HUES64 (cell line): ENCODE results near the gene CASP1.

ENCODE experiments used
- H3K27ac ChIP-seq: 2 replicates; pipeline ENCODE4 v1.7.0; 2013; ENCODE audit warnings: low read depth, low read length, inconsistent platforms
- H3K27me3 ChIP-seq: 2 replicates; pipeline ENCODE4 v1.6.1; 2013; ENCODE audit warnings: mild to moderate bottlenecking, low read length; ENCODE audit not compliant: insufficient read depth
- H3K36me3 ChIP-seq: 2 replicates; pipeline ENCODE4 v1.6.1; 2013; ENCODE audit warnings: mild to moderate bottlenecking, low read length; ENCODE audit not compliant: insufficient read depth
- H3K4me1 ChIP-seq: 2 replicates; pipeline ENCODE4 v1.6.1; 2013; ENCODE audit warnings: mild to moderate bottlenecking, low read length, moderate library complexity; ENCODE audit not compliant: insufficient read depth
- H3K4me3 ChIP-seq: 2 replicates; pipeline ENCODE4 v1.5.1; 2013; ENCODE audit warnings: mild to moderate bottlenecking, low read length, moderate library complexity
- H3K9ac ChIP-seq: 2 replicates; pipeline ENCODE4 v1.6.1; 2013; ENCODE audit warnings: mild to moderate bottlenecking, low read depth, low read length
- H3K9me3 ChIP-seq: 2 replicates; pipeline ENCODE4 v1.6.1; 2013; ENCODE audit warnings: low read depth, low read length; ENCODE audit not compliant: insufficient read depth
- WGBS: fragments of 150-250, 120-280 bp; methylation state at CpG from one replicate; pipeline ENCODE4 v1.1.7; 2013; ENCODE audit warnings: missing lambda C conversion rate; 5-methylcytosine and 5-hydroxymethylcytosine counted together

CASP1 gene

DNA sequence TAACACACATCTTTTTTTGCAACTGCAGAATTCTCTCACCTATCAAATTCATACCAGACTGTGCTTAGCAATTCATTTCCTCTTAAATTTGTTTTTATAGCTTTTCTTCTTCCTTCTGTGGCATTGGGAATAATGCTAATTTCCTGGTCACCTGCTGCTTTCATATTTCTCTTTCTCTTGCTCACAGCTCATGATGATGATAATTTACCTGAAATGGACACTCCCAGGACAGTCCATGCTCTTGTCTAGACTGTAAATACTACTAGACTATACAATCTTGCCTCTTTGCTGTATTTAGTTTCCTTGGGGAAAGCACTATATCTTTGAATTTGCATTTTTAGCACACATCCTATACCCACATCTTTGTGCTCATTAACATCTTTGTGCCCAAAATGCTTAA, 27.5 kb downstream of the CASP1 start:
- H3K27ac ChIP-seq = no peak overlapping the region
- H3K4me1 ChIP-seq = no peaks in the 10 kb centered on the region
- no peak overlapping the region for H3K4me3 ChIP-seq
- H3K27me3 ChIP-seq = no peaks in the 10 kb centered on the region
- no peaks in the 10 kb centered on the region for H3K9me3 ChIP-seq
- H3K9ac ChIP-seq = no peak overlapping the region
- H3K36me3 ChIP-seq = no peaks in the 10 kb centered on the region

DNA sequence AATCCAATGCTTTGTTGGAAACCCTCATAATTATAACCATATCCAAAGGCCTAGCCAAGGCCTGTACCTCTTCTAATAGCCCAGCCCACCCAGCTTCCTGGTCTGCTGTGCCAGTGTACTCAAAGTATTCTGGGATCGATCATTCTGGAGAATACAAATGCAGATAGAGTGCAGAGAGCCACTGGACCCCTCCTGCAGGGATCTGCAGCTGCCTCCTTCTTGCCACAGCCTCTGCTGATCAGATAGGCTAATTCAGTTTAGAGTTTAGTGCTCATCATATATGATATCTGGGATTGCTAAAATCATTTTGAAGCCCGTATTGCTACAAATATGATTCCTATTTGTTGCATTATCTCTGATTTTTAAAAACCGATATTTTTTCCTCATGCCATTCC, 29.5 kb downstream of the CASP1 start:
- Histone ChIP-seq H3K4me1 (no peaks in the 10 kb centered on the region), H3K27me3 (no peaks in the 10 kb centered on the region), H3K9me3 (no peaks in the 10 kb centered on the region), H3K9ac (no peak overlapping the region), H3K27ac (no peak overlapping the region), H3K36me3 (no peaks in the 10 kb centered on the region), H3K4me3 (no peak overlapping the region)
- WGBS = 93% methylated on average over 2 of the region's 3 CpGs

DNA sequence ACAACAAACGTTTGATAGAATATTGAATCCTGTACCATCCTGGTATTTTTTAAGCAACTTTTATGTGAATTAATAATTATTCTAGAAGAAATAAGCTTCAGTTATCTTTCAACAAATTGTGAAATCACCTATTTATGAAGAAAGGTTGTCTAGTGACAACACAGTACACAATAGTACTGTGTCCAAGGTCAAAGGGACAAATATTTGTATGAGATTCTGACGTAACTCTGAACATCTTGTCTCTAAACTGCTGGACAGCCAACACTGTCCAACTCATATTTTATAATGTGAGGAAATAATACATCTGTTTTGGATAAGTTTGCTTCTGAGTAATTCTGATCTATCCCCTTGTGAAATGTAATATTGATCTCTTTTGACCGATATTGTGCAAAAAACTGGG, 30.9 kb downstream of the CASP1 start:
- no peak overlapping the region for H3K4me3 ChIP-seq
- H3K27ac ChIP-seq = no peak overlapping the region
- H3K27me3 ChIP-seq = no peaks in the 10 kb centered on the region
- H3K9me3 ChIP-seq = no peaks in the 10 kb centered on the region
- no peaks in the 10 kb centered on the region for H3K36me3 ChIP-seq
- WGBS = 100% methylated on average over 2 of the region's 3 CpGs
- H3K9ac ChIP-seq = no peak overlapping the region
- H3K4me1 ChIP-seq = no peaks in the 10 kb centered on the region

DNA sequence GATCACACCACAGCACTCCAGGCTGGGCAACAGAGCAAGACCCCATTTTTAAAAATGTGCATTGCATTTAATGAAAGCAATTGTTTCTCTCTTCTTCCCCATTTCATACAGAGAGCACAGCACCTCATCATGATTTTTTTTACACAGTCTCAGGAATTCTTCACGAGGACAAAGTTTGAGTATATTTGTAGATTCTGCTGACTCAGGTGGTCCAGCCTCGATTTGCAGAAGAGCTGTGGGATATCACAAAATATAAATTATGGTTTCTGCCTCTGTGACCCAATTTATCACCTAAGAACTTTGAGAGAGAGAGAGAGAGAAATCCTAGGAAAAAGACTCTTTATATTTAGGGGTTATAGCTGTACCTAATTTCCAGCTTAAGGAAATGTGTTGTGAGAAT, 31.8 kb downstream of the CASP1 start:
- no peaks in the 10 kb centered on the region for H3K4me1 ChIP-seq
- no peak overlapping the region for H3K27ac ChIP-seq
- no peak overlapping the region for H3K9ac ChIP-seq
- H3K36me3 ChIP-seq = no peaks in the 10 kb centered on the region
- H3K9me3 ChIP-seq = no peaks in the 10 kb centered on the region
- H3K27me3 ChIP-seq = no peaks in the 10 kb centered on the region
- H3K4me3 ChIP-seq = no peak overlapping the region
- 94% methylated on average over 2 of the region's 2 CpGs for WGBS

DNA sequence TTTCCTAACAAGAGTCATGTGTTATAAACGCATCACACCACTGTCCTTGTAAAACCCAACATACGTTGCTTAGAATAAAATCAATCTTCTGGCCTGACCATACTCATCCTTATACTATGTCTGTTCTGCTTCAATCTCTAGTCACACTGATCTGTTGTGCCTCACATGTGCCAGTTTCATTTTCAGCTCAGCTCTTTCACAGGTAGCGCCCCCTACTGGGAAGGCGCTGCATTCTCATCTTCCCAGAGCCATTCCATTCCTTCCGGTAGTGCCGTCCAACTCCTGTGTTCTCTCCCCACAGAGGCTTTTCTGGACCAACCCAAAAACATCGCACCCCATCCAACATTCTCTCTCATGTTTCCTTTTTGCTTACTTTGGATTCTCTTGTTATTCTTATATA, 34.1 kb downstream of the CASP1 start:
- Histone ChIP-seq H3K36me3 (no peaks in the 10 kb centered on the region), H3K9me3 (no peaks in the 10 kb centered on the region), H3K27me3 (no peaks in the 10 kb centered on the region), H3K4me3 (no peak overlapping the region), H3K27ac (no peak overlapping the region), H3K9ac (no peak overlapping the region), H3K4me1 (no peaks in the 10 kb centered on the region)
- 83% methylated on average over 7 of the region's 7 CpGs for WGBS

DNA sequence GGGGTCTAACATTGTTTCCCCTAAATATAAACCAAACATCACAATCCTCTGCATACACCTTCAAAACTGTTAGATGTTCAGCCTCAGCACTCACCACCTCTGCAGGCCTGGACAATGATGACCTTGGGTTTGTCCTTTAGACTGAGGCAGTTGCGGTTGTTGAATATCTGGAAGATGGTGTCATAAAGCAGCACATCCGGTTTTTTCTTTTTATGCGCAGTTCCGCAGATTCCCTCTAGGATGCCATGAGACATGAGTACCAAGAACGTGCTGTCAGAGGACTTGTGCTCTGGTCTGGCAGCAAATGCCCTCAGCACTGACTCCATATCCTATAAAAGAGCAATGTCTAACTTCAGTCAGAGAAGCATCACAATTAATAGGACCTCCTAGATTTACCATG, 34.8 kb downstream of the CASP1 start:
- Histone ChIP-seq H3K27ac (no peak overlapping the region), H3K4me1 (no peaks in the 10 kb centered on the region), H3K36me3 (no peaks in the 10 kb centered on the region), H3K9me3 (no peaks in the 10 kb centered on the region), H3K27me3 (no peaks in the 10 kb centered on the region), H3K9ac (no peak overlapping the region), H3K4me3 (no peak overlapping the region)
- WGBS = 95% methylated on average over 5 of the region's 5 CpGs

DNA sequence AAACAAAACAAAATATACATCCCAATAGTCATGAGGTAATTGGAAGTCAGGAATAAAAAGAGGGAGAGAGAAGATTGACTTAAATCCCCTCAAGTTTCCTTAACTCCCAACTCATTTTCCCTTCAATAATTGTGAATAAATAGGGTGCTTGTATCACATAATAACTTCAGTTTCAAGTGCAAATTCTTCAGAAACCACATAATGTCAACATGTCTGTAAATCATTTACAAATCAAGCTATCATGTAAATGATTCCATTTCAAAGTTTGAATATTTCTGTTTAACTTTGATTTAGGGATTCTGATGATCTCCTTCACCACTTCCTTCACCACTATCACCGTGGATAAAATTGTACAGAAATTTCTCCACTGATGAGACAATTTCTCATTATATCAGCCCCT, 35.2 kb downstream of the CASP1 start:
- Histone ChIP-seq H3K27ac (no peak overlapping the region), H3K4me1 (no peaks in the 10 kb centered on the region), H3K4me3 (no peak overlapping the region), H3K9ac (no peak overlapping the region), H3K27me3 (no peaks in the 10 kb centered on the region), H3K36me3 (no peaks in the 10 kb centered on the region), H3K9me3 (no peaks in the 10 kb centered on the region)
- WGBS = 100% methylated on average over 1 of the region's 1 CpG

DNA sequence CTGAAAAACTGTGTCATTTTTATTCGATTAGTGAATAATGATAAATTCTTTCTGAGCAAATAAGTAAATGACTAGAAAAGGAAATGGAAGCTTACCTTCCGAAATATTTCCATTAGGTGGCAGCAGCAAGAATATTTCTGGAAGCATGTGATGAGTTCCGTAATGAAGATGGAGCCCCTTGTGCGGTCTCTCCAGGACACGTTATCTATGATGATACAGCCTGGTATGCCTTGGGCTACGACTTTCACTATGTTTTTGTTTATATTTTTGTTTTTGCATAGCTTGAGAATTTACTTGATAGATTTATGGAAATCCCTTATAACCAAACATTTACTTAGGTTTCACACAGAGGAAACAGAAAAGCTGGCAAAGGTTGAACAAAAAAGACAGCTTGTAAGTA, 37.7 kb downstream of the CASP1 start:
- no peaks in the 10 kb centered on the region for H3K9me3 ChIP-seq
- 94% methylated on average over 6 of the region's 6 CpGs for WGBS
- no peak overlapping the region for H3K9ac ChIP-seq
- no peaks in the 10 kb centered on the region for H3K4me1 ChIP-seq
- H3K36me3 ChIP-seq = no peaks in the 10 kb centered on the region
- no peaks in the 10 kb centered on the region for H3K27me3 ChIP-seq
- no peak overlapping the region for H3K27ac ChIP-seq
- H3K4me3 ChIP-seq = no peak overlapping the region

DNA sequence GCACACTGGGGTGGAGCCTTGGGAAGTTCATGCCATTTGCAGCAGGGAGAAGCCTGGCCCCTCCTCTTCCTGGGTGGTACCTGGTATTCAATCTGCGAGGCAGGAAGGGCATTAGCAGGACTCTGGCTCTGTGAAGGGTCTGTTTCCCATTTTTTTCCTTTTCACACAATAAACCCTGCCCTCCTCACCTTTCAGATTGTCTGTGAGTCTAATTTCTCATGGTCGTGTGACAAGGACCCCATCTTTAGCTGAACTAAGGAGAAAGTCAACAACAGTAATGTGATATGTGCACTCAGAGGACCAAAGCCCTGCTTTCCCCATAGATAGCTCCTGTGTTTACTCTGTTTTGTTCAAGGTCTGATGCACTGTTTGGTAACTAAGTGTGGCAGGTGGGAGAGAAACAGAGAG, 39.9 kb downstream of the CASP1 start:
- no peak overlapping the region for H3K4me3 ChIP-seq
- no peak overlapping the region for H3K27ac ChIP-seq
- 92% methylated on average over 2 of the region's 2 CpGs for WGBS
- H3K36me3 ChIP-seq = no peaks in the 10 kb centered on the region
- H3K4me1 ChIP-seq = no peaks in the 10 kb centered on the region
- H3K9ac ChIP-seq = no peak overlapping the region
- no peaks in the 10 kb centered on the region for H3K9me3 ChIP-seq
- H3K27me3 ChIP-seq = no peaks in the 10 kb centered on the region

DNA sequence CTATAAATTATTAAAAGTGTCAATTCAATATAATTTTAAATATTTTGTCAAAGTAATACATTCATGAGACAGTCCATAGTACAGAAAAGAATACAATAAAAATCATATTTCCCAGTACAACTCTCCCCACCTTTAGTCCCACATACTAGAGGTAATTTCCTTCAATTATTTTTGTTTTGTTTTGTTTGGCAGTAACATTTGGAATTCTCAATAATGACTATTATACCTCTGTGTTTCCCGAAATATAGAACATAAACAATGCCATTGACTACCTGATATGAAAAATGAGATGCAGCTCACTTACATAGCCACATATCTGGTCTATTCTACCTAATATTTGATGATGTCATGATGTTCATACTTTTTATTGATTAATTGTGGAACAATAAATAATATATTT, 42.2 kb downstream of the CASP1 start:
- Histone ChIP-seq H3K9me3 (peaks cover 3% of the 10 kb centered on the region; the same call in 1 of the 2 replicates), H3K4me3 (no peak overlapping the region), H3K9ac (no peak overlapping the region), H3K36me3 (no peaks in the 10 kb centered on the region), H3K27ac (no peak overlapping the region), H3K4me1 (no peaks in the 10 kb centered on the region), H3K27me3 (no peaks in the 10 kb centered on the region)
- WGBS = 67% methylated on average over 1 of the region's 1 CpG

DNA sequence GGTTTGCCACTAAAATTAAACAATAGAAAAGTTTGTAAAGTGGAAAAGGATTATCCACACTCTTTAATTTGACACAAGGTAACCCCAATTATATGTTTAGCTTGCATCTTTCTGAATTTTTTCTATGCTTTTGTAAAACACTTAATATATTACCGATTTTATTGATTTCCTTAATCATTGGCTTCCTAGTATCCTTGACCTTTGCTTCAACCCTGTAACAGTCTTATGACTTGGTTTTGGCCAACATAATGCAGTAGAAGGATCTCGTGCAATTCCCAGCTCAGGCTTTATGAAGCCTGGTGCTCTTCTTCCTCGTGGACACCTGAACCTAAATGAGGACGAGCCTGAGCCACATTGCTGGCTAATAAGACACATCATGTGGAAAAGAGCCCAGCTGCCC, 43.0 kb downstream of the CASP1 start:
- no peaks in the 10 kb centered on the region for H3K27me3 ChIP-seq
- no peaks in the 10 kb centered on the region for H3K4me1 ChIP-seq
- H3K9me3 ChIP-seq = peaks cover 3% of the 10 kb centered on the region; the same call in 1 of the 2 replicates
- H3K27ac ChIP-seq = no peak overlapping the region
- 96% methylated on average over 4 of the region's 4 CpGs for WGBS
- no peak overlapping the region for H3K9ac ChIP-seq
- H3K4me3 ChIP-seq = no peak overlapping the region
- no peaks in the 10 kb centered on the region for H3K36me3 ChIP-seq

DNA sequence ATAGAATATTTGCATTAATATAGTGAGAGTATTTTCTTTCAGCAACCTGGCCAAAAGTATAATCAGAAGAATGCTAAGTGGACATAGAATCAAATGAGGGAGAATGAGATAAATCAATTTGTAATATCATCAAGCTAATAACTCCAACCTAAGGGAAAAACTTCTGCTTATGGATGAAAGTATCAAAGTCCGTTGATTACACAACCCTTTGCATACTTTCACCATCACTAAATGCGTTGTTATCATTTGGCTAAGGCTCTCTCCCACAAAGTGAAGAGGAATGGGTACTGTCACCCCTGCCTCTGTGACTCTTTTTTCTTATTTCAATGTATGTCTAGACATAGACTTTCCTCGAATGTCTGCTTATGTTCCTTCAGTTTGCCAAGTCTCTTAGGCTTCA, 50.1 kb downstream of the CASP1 start:
- Histone ChIP-seq H3K9ac (no peak overlapping the region), H3K36me3 (no peaks in the 10 kb centered on the region), H3K27ac (no peak overlapping the region), H3K4me1 (no peaks in the 10 kb centered on the region), H3K27me3 (no peaks in the 10 kb centered on the region), H3K9me3 (peaks cover 3% of the 10 kb centered on the region; the same call in 1 of the 2 replicates), H3K4me3 (no peak overlapping the region)
- WGBS = 96% methylated on average over 3 of the region's 3 CpGs
